ENCODE data around the gene OR52M1.
"Not testable (repeated sequence)": the region's sequence is repeated elsewhere in the genome, so short reads cannot be mapped to it uniquely, and the experiment has no call there.

OR52M1 gene

DNA sequence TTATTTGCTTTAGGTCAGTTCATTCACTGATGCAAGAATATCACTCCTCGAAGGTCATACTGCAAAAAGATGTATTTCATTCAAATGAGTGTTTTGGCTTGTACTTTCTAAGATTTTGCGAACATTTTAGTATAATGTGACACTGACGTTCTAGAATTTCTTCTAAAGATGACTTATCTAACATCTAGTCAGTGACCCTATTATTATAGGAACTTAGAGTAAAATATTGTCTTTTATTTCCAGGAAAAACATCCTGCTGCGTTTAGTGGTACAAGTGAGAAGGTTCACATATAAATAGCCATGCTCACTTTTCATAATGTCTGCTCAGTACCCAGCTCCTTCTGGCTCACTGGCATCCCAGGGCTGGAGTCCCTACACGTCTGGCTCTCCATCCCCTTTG lies at the start of gene OR52M1:
TSS of gene OR52M1 (plus strand) at position 301 of the 400 bp plus-strand sequence. CDS start at position 301, 0 bp downstream.
- DNase-seq: no peak

GRCh38 chr11:4495487-4495886 lies 49.5 kb upstream of the OR52M1 start:
- no peak for DNase-seq

- DNase-seq: no peak
Observed at GRCh38 chr11:4495986-4496385, 49.0 kb upstream of the OR52M1 start.

- no peak for DNase-seq
Observed at GRCh38 chr11:4496557-4497248, 48.3 kb upstream of the OR52M1 start.

- DNase-seq: no peak
Observed at GRCh38 chr11:4508886-4509285, 36.1 kb upstream of the OR52M1 start.

GRCh38 chr11:4511282-4512245 lies 33.4 kb upstream of the OR52M1 start:
- no peak for DNase-seq

GRCh38 chr11:4514196-4514595 lies 30.8 kb upstream of the OR52M1 start:
- no peak for DNase-seq

DNA sequence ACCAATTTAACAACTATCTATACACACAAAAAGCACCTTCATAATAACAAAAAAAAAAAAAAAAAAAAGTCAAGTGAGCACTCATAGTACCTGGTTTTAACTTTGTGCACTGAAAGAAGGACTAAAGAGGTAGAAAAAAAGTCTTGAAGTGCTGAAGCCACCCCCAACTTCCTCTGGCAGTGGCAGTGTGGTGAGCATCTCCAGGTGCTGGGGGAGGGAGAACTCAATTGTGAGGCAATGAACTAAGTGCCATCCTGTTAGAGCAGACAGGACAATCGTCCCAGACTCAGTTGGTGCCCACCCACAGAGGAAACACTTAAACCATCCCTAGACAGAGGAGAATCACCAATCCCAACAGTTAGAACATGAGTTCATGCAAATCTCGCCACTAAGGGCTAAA lies 22.7 kb upstream of the OR52M1 start:
- no peak for DNase-seq

GRCh38 chr11:4522752-4523151 lies 22.2 kb upstream of the OR52M1 start:
- DNase-seq: no peak

- DNase-seq: no peak
Observed at GRCh38 chr11:4523666-4524065, 21.3 kb upstream of the OR52M1 start.

GRCh38 chr11:4527926-4528325 lies 17.1 kb upstream of the OR52M1 start:
- DNase-seq: no peak

DNA sequence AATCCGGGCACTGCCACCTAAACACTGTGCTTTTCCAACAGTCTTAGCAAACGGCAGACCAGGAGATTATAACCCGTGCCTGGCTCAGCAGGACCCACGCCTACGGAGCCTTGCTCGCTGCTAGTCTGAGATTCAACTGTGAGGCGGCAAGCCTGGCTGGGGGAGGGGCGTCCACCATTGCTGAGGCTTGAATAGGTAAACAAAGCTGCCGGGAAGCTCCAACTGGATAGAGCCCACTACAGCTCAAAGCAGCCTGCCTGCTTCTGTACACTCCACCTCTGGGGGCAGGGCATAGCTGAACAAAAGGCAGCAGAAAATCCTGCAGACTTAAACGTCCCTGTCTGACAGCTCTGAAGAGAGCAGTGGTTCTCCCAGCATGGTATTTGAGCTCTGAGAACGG lies 13.3 kb upstream of the OR52M1 start:
- DNase-seq: not testable (repeated sequence)

- no peak for DNase-seq
Observed at GRCh38 chr11:4539603-4540219, 5.3 kb upstream of the OR52M1 start.

GRCh38 chr11:4541071-4541470 lies 3.9 kb upstream of the OR52M1 start:
- DNase-seq: no peak

DNA sequence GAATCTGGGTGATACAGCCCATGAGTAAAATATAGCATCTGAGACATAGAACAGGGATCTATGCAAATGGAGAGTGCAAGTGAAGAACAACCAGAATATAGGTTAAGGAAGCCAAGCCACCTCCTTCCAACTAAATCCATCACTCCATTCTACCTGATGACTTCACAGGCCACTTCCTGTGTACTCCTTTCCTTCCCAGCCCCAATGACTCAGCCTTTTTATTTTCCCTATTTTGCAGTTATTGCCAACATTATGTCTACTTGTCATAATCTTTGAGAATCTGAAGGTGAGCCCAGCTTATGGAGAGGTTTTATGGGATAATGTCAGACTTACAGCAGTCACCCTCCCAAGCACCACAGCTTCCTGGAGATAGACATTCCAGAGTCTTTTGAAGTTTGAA lies 1.4 kb upstream of the OR52M1 start:
- no peak for DNase-seq

- DNase-seq: no peak
Observed at GRCh38 chr11:4546878-4547277, 1.9 kb downstream of the OR52M1 start.

GRCh38 chr11:4547416-4547815 lies 2.4 kb downstream of the OR52M1 start:
- DNase-seq: no peak

GRCh38 chr11:4551346-4551979 lies 6.5 kb downstream of the OR52M1 start:
- no peak for DNase-seq

DNA sequence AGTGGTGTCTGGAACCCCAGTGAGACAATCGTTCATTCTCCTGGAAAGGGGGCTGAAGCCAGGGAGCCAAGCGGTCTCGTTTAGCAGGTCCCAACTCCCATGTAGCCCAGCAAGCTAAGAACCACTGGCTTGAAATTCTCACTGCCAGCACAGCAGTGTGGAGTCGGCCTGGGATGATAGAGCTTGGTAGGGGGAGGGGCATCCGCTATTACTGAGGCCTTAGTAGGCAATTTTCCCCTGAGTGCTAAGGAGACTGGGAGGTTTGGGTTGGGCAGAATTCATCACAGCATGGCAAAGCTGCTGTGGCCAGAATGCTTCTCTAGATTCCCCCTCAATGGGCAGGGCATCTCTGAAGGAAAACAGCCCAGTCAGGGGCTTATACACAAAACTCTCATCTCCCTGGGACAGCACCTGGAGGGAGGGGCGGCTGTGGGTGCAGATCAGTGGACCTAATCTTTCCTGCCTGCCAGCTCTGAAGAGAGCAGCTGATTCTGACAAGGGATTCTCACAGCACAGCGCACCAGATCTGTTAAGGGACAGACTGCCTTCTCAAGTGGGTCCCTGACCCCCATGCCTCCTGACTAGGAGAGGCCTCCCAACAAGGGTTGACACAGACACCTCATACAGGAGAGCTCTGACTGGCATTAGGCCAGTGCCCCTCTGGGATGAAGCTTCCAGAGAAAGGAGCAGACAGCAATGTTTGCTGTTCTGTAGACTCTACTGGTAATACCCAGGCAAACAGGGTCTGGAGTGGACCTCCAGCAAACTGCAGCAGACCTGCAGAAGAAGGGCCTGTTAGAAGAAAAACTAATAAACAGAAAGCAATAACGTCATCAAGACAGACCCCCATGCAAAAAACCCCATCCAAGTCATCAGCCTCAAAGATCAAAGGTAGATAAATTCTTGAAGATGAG lies 14.8 kb downstream of the OR52M1 start:
- DNase-seq: no peak

DNA sequence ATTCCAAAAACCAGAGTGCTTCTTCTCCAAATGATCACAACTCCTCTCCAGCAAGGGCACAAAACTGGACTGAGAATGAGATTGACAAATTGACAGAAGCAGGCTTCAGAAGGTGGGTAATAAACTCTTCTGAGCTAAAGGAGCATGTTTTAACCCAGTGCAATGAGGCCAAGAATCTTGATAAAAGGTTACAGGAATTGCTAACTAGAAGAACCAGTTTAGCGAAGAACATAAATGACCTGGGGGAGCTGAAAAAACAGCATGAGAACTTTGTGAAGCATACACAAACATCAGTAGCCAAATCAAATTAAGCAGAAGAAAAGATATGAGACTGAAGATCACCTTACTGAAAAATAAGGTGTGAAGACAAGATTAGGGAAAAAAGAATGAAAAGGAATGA lies 15.5 kb downstream of the OR52M1 start:
- DNase-seq: no peak

DNA sequence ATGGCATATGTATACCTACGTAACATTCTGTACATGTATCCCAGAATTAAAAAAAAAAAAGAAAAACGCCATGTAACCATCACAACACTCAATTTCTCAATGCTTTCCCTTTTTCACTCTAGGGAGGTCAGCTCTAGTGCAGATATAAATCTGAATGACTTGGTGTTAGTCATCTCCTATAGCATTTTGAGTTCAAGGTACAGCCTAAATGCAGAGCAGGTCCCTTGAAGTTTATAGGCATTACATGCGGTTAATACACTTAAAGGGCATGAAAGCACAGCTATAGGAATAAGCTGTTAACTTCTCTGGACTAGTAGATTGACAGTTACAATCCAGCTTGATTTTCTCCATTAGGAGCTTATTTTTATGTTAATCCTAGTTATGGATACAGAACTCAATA lies 20.4 kb downstream of the OR52M1 start:
- DNase-seq: no peak

DNA sequence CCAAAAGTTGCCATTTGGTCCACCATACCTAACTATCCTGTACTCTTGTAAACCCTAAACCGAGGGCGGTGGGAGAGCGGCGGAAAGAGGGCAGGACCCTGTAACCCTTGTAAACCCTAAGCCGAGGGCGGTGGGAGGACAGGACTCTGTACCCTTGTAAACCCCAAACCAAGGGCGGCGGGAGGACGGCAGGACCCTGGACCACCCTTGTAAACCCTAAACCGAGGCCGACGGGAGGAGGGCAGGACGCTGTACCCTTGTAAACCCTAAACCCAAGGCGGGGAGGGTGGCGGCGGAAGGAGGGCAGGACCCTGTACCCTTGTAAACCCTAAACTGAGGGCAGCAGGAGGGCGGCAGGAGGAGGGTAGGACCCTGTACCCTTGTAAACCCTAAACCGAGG lies 24.1 kb downstream of the OR52M1 start:
- no peak for DNase-seq
